SW 1271 (cell line): ENCODE measurements around the gene RPS14.

ENCODE experiments used
- DNase-seq, 2 experiments: peaks; one replicate each; lab custom pipeline; 2025; lab: John Stamatoyannopoulos, UW

Gene RPS14

GRCh38 chr5:150400316-150401075 lies 49.0 kb downstream of the RPS14 start:
- DNase-seq, result no peak

GRCh38 chr5:150399524-150400211 lies 49.9 kb downstream of the RPS14 start:
- no peak for DNase-seq

GRCh38 chr5:150398722-150399523 lies 50.6 kb downstream of the RPS14 start:
- no peak for DNase-seq

GRCh38 chr5:150397782-150398721 lies 51.5 kb downstream of the RPS14 start:
- DNase-seq, result no peak

- DNase-seq, result no peak
Measured at GRCh38 chr5:150397146-150397781, 52.3 kb downstream of the RPS14 start.

- no peak for DNase-seq
Measured at GRCh38 chr5:150396267-150396666, 53.3 kb downstream of the RPS14 start.

GRCh38 chr5:150395688-150395975 lies 53.9 kb downstream of the RPS14 start:
- DNase-seq, result no peak

GRCh38 chr5:150394912-150395687 lies 54.4 kb downstream of the RPS14 start:
- DNase-seq, result no peak

- no peak for DNase-seq
Measured at GRCh38 chr5:150394131-150394530, 55.4 kb downstream of the RPS14 start.

- no peak for DNase-seq
Measured at GRCh38 chr5:150393096-150393645, 56.4 kb downstream of the RPS14 start.

- no peak for DNase-seq
Measured at GRCh38 chr5:150392680-150393079, 56.9 kb downstream of the RPS14 start.
